Peyer's patch (tissue), 4 donors: ENCODE data around the gene SH3BGR.

ENCODE experiments used
- POLR2A ChIP-seq, 2 donors: fragments of 450-650 bp; IDR thresholded peaks; one replicate each; pipeline ENCODE4 v1.5.1; 2017; ENCODE audit warnings: antibody characterized with exemption in 2 of 2, mild to moderate bottlenecking in 2 of 2, moderate library complexity in 2 of 2
- TF ChIP-seq, protein P1 (sequence below), 6 experiments: fragments of 450-650 bp in 4 of 6; fragments of 200-600 bp in 2 of 6; sonication (generic) in 1 of 6; IDR thresholded peaks; one replicate each; pipeline ENCODE4 v1.5.1; 2017 to 2019; ENCODE audit warnings: antibody characterized with exemption in 6 of 6, mild to moderate bottlenecking in 3 of 6, moderate library complexity in 1 of 6

DNA sequence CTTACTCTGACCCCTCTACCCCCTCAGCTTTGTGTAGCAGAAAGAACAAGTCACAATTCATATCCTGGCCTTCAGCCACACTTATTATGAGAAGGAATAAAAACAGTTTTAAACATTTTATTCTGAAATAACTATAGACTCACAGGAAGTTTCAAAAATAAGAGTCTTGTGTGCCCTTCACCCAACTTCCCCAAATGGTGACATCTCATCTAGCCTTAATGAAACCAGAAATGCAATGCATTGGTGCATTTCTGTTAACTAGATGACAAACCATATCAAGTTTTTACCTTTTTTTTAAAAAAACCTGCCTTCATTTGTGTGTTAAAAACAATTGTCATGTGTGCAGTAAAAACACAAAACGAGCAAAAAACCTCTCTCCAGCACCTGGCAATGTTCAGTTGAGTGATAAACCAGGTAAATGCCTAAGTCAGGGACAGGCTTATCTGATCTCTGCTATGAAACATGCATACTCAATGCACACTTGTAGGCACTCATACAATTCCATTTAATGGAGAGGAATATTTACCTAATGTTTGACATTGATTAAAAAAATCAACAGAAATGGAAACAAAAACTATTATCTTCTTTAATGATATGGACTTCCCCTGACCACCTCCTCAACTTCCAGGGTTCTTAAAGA is 51.5 kb downstream of the SH3BGR start:
- TF ChIP-seq POLR2A (IDR thresholded peaks at IDR 0.05) = no peak
- TF ChIP-seq, protein P1, sequence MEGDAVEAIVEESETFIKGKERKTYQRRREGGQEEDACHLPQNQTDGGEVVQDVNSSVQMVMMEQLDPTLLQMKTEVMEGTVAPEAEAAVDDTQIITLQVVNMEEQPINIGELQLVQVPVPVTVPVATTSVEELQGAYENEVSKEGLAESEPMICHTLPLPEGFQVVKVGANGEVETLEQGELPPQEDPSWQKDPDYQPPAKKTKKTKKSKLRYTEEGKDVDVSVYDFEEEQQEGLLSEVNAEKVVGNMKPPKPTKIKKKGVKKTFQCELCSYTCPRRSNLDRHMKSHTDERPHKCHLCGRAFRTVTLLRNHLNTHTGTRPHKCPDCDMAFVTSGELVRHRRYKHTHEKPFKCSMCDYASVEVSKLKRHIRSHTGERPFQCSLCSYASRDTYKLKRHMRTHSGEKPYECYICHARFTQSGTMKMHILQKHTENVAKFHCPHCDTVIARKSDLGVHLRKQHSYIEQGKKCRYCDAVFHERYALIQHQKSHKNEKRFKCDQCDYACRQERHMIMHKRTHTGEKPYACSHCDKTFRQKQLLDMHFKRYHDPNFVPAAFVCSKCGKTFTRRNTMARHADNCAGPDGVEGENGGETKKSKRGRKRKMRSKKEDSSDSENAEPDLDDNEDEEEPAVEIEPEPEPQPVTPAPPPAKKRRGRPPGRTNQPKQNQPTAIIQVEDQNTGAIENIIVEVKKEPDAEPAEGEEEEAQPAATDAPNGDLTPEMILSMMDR (IDR thresholded peaks at IDR 0.05) = no peak
